Muscle of leg (tissue), 11 donors: ENCODE results near the gene CNTNAP1. TPM values are rescaled to one million over a fixed set of nuclear protein-coding genes. Genes with fewer than 3 reads are reported as not detected.

Experiments used
- DNase-seq: peaks from one replicate; pipeline ENCODE4 v3.0.0; 2013
- H3K27ac ChIP-seq: one replicate; pipeline ENCODE4 v1.5.1; 2013; ENCODE audit warnings: mild to moderate bottlenecking, low read length, control low read depth
- H3K27me3 ChIP-seq: one replicate; pipeline ENCODE4 v1.6.1; 2013; ENCODE audit warnings: low read length; ENCODE audit not compliant: control insufficient read depth, insufficient read depth
- H3K36me3 ChIP-seq: one replicate; pipeline ENCODE4 v1.6.1; 2013; ENCODE audit warnings: low read length; ENCODE audit not compliant: control insufficient read depth, insufficient read depth
- H3K4me1 ChIP-seq: one replicate; pipeline ENCODE4 v1.6.1; 2013; ENCODE audit warnings: low read length; ENCODE audit not compliant: control insufficient read depth, insufficient read depth
- H3K4me3 ChIP-seq: one replicate; pipeline ENCODE4 v1.5.1; 2013; ENCODE audit warnings: low read length, control low read depth
- H3K9me3 ChIP-seq: replicated peaks from 2 replicates; pipeline ENCODE4 v1.6.1; 2013; ENCODE audit warnings: low read depth, low read length; ENCODE audit not compliant: control insufficient read depth
- whole genome bisulfite sequencing: methylation state at CpG from one replicate; pipeline ENCODE4 v1.1.5; 2013; ENCODE audit warnings: missing lambda C conversion rate; ENCODE audit not compliant: insufficient coverage; 5-methylcytosine and 5-hydroxymethylcytosine counted together
- polyA plus RNA-seq, 8 donors: library from polyadenylated mRNA; unstranded; fragments of 120-200 nt; gene quantifications; one replicate each; pipeline versions ENCODE4 v1.2.1 to v1.2.3, GENCODE V29; 2013; ENCODE audit warnings: inconsistent platforms in 1 of 8, low replicate concordance in 1 of 8; ENCODE audit not compliant: insufficient read length in 8 of 8, insufficient read depth in 1 of 8
- total RNA-seq: library from RNA; stranded (reverse); fragments of 120-200 nt; gene quantifications from one replicate; pipeline ENCODE4 v1.2.4, GENCODE V29; 2013

The CNTNAP1 gene
- total and polyA plus RNA-seq, 9 donors: 8.1 to 15.7 (median 13.0) TPM

DNA sequence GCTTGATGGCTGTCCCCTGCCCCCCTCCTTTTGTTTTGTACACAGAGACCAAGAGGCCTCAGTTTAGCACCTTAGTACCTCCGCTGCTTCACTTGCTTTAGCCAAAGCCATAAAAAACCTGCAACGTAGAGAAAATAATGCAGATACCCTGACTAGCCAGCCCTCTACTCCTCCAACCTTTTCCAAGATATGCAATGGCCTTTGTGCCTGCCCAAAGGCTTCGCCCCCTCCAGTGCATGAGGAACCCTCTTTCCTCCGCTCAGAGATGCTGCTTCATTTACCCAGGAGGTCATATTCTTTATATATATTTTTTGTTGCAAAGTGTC lies 17.0 kb downstream of the CNTNAP1 start:
- H3K36me3 ChIP-seq: peaks cover 70% of the 10 kb centered on the region
- no peaks in the 10 kb centered on the region for H3K27me3 ChIP-seq
- 41% methylated on average over 2 of the region's 4 CpGs for WGBS
- no peak overlapping the region for H3K27ac ChIP-seq
- H3K4me1 ChIP-seq: peaks cover 8% of the 10 kb centered on the region
- DNase-seq: no peak
- H3K9me3 ChIP-seq: no peaks in the 10 kb centered on the region
- H3K4me3 ChIP-seq: no peak overlapping the region

GRCh38 chr17:42700586-42701289 lies 18.4 kb downstream of the CNTNAP1 start:
- H3K27me3 ChIP-seq: no peaks in the 10 kb centered on the region
- H3K4me3 ChIP-seq: no peak overlapping the region
- peaks cover 71% of the 10 kb centered on the region for H3K36me3 ChIP-seq
- no peak overlapping the region for H3K27ac ChIP-seq
- no peak for DNase-seq
- no peaks in the 10 kb centered on the region for H3K9me3 ChIP-seq
- peaks cover 8% of the 10 kb centered on the region for H3K4me1 ChIP-seq
- WGBS: 85% methylated on average over 4 of the region's 10 CpGs

DNA sequence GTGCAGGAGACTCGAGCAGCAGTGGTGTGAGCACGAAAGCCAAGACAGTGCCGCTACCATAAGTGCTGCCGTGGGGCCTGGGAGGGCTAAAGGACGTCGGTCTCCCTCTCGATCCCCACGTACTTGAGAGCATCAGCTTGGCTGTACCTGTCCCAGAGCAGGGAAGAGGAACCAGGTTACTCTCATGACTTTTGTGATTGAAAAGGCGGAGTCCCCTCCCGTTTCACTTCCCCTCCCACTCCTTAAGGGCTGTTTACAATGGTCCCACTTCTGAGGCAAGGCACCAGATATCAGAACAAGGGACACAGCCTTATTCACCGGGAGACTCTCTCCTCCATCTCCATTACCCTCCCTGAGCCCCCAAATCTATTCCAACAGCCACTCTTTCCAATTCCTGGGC lies 20.1 kb downstream of the CNTNAP1 start:
- no peak overlapping the region for H3K4me3 ChIP-seq
- peaks cover 78% of the 10 kb centered on the region for H3K36me3 ChIP-seq
- H3K4me1 ChIP-seq: peaks cover 8% of the 10 kb centered on the region
- H3K27ac ChIP-seq: no peak overlapping the region
- 92% methylated on average over 11 of the region's 11 CpGs for WGBS
- no peak for DNase-seq
- H3K9me3 ChIP-seq: no peaks in the 10 kb centered on the region
- H3K27me3 ChIP-seq: no peaks in the 10 kb centered on the region

GRCh38 chr17:42704490-42704836 lies 22.1 kb downstream of the CNTNAP1 start:
- Histone ChIP-seq H3K4me1 (peaks cover under 1% of the 10 kb centered on the region), H3K4me3 (no peak overlapping the region)
- WGBS: 95% methylated on average over 3 of the region's 5 CpGs

DNA sequence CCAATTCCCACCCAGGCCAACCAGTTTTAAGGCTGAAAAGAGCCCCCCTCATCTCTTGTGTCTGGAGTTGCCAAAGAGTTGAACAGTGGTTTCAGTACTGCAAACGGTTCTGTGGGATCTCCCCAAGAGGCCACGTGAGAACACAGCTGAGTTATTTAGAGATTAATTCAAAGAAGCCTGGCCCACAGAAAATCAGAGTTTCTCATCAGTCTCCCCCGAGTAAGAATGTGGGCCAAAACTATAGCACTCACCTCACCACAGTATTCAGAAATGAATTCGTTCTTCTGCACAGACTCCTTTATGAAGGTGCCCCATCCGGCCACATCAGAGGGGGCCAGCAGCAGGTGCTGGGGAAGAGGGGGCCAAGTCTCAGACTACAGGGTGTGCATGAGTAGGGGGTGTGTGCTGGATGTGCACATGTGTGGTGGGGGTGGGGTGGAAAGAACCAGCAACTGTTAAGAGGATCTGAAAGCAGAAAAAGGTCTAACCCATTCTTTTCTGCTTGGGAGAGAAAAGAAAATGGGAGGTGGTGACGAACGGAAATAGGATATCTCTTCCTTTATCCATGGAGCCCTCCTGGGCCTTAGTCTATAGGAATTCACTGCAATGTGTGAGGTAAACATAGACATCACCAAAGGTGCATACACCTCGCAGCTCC lies 22.6 kb downstream of the CNTNAP1 start:
- no peaks in the 10 kb centered on the region for H3K9me3 ChIP-seq
- DNase-seq: no peak
- no peaks in the 10 kb centered on the region for H3K4me1 ChIP-seq
- no peak overlapping the region for H3K4me3 ChIP-seq
- no peak overlapping the region for H3K27ac ChIP-seq
- no peaks in the 10 kb centered on the region for H3K27me3 ChIP-seq
- peaks cover 91% of the 10 kb centered on the region for H3K36me3 ChIP-seq
- 85% methylated on average over 2 of the region's 8 CpGs for WGBS

More at GRCh38 chr17:42704490-42704836, 22.1 kb downstream of the CNTNAP1 start:
- Histone ChIP-seq H3K27me3 (no peaks in the 10 kb centered on the region), H3K9me3 (no peaks in the 10 kb centered on the region), H3K36me3 (peaks cover 86% of the 10 kb centered on the region), H3K27ac (no peak overlapping the region)
- no peak for DNase-seq

DNA sequence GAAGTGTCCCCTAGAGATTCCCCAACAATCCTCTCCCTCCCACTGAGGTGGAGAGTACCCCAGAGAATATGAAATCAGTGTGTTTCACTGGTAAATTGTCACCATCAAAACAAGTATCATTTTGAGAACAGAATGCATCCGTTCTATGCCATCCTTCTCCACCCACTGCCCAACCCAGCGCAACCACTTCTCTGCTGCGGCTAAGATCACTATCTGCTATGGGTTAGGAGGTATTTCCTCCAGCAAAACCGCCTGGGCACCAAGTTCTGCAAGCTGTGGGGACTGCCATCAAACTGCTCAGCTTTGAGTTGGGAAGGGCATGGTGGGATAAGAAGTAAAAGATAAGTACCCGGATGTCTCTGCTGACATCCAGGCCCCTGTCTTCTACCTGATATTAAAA lies 24.4 kb downstream of the CNTNAP1 start:
- no peaks in the 10 kb centered on the region for H3K4me1 ChIP-seq
- 80% methylated on average over 2 of the region's 5 CpGs for WGBS
- H3K27ac ChIP-seq: no peak overlapping the region
- no peaks in the 10 kb centered on the region for H3K27me3 ChIP-seq
- no peak overlapping the region for H3K4me3 ChIP-seq
- DNase-seq: no peak
- no peaks in the 10 kb centered on the region for H3K9me3 ChIP-seq
- H3K36me3 ChIP-seq: peaks cover 87% of the 10 kb centered on the region

DNA sequence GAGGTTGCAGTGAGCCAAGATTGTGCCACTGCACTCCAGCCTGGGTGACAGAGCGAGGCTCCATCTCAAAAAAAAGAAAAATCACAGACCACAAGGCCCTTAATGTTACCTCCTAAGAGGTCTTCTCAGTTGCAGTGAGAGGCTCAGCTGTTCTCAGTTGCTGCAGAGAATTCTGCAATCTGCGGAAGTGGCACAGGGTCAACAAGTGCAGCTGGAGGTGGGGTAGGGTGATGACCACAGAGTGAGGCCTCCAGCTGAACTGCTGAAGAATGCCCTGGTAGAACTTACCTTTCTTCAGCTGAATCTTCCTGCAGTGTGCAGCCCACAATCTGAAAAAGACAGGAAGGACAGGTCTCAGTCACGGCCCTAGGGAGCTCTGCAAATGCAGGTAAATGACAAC lies 26.3 kb downstream of the CNTNAP1 start:
- Histone ChIP-seq H3K27ac (no peak overlapping the region), H3K36me3 (peaks cover 85% of the 10 kb centered on the region), H3K4me1 (no peaks in the 10 kb centered on the region), H3K9me3 (no peaks in the 10 kb centered on the region), H3K4me3 (no peak overlapping the region), H3K27me3 (no peaks in the 10 kb centered on the region)
- DNase-seq: no peak
- 92% methylated on average over 2 of the region's 3 CpGs for WGBS

- no peaks in the 10 kb centered on the region for H3K9me3 ChIP-seq
- WGBS: 57% methylated on average over 1 of the region's 2 CpGs
- peak; percentile 25 for DNase-seq
- no peak overlapping the region for H3K27ac ChIP-seq
- H3K27me3 ChIP-seq: no peaks in the 10 kb centered on the region
- no peak overlapping the region for H3K4me3 ChIP-seq
- no peaks in the 10 kb centered on the region for H3K4me1 ChIP-seq
- H3K36me3 ChIP-seq: peaks cover 80% of the 10 kb centered on the region
Measured at GRCh38 chr17:42709561-42709960, 27.2 kb downstream of the CNTNAP1 start.

DNA sequence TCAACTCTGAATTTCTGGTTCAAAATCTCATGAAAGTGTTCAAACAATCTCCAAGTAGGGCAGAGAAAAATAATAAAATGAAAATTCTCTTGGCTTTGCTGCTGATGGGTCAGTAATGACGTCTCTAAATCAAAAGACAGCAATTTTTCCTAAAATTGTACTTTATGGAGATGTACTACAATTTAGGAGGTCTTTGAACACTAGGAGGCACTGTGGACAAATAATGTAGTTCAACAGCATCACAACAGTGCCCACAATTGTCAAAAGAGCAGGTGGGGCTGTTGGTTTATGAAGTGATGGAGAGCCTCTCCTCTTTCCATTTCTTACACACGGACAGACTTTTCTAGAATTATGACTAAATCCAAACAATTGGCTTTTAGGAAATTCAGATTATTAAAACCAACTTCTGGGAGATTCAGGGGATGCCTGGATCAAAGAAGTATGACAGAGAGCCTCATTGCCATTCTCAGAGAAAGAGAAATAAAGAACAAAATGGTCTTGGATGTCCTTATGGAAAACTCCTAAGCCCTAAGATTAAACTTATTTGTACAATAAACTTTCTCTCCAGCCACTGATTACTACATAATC lies 38.8 kb downstream of the CNTNAP1 start:
- Histone ChIP-seq H3K4me1 (no peaks in the 10 kb centered on the region), H3K4me3 (no peak overlapping the region), H3K27ac (no peak overlapping the region), H3K36me3 (peaks cover 52% of the 10 kb centered on the region), H3K9me3 (no peaks in the 10 kb centered on the region), H3K27me3 (no peaks in the 10 kb centered on the region)
- peak; percentile 85 for DNase-seq
- no CpG with 5 or more reads among the region's 2 CpGs for WGBS

DNA sequence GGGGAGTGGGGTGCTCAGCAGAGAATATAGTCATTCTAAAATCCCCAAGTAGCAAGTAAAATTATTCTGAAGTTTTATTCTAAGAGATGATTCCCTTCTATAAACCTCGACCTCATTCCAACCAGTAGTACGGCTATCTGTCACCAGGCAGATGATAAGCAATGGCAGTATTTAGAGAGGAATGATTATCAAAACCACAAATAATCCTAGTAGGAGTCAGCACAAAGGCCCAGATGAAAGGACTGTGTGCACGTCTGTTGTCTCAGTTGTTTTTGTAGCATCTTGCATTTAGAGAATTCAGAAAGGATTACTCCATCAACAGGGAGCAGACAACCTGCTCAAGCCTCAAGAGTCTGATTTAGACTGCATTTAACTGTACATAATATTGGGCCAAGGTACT lies 41.3 kb downstream of the CNTNAP1 start:
- Histone ChIP-seq H3K4me1 (no peaks in the 10 kb centered on the region), H3K4me3 (no peak overlapping the region), H3K27me3 (no peaks in the 10 kb centered on the region), H3K36me3 (peaks cover 48% of the 10 kb centered on the region), H3K27ac (no peak overlapping the region), H3K9me3 (no peaks in the 10 kb centered on the region)
- no CpG with 5 or more reads among the region's 3 CpGs for WGBS
- DNase-seq: no peak
